WTC11 (cell line): Measurements from ENCODE around the gene ZFYVE19. TPM values are rescaled to one million over a fixed set of nuclear protein-coding genes. Genes with fewer than 3 reads are reported as not detected.

Experiments used
- ATAC-seq: fragments of 200-7000 bp; cut with Tn5 transposase; 2 replicates; pipeline ENCODE4 v1.10.0; 2021; ENCODE audit warnings: mild to moderate bottlenecking, moderate library complexity
- Bru-seq: library from RNA; stranded (reverse); fragments of 400-500 nt; gene quantifications from one replicate; lab custom pipeline; 2021; lab: Mats Ljungman, UMichigan
- CTCF ChIA-PET: fragments of 300-600 bp; sonication (Branson Sonifier 250); formaldehyde crosslinking; loops from one replicate; lab custom pipeline; 2021; ENCODE audit warnings: antibody characterized with exemption; lab: Charles Lee
- POLR2A ChIA-PET: fragments of 350-600 bp; sonication (Branson Sonifier 250); formaldehyde crosslinking; loops from one replicate; lab custom pipeline; 2021; ENCODE audit warnings: antibody characterized with exemption; lab: Charles Lee
- DNase-seq: peaks from one replicate; pipeline ENCODE4 v3.0.0; 2021; ENCODE audit warnings: low spot score
- H3K27ac Mint-ChIP-seq: 2 replicates; pipeline ENCODE4 v1.8.0; 2021; ENCODE audit warnings: mixed read lengths
- H3K27me3 Mint-ChIP-seq: 2 replicates; pipeline ENCODE4 v1.8.0; 2021; ENCODE audit warnings: low read depth, mild to moderate bottlenecking, moderate library complexity, mixed read lengths
- H3K36me3 Mint-ChIP-seq: 2 replicates; pipeline ENCODE4 v1.8.0; 2021; ENCODE audit warnings: mixed read lengths
- H3K4me1 Mint-ChIP-seq: 2 replicates; pipeline ENCODE4 v1.8.0; 2022; ENCODE audit warnings: mixed read lengths
- H3K4me3 Mint-ChIP-seq: 2 replicates; pipeline ENCODE4 v1.8.0; 2021; ENCODE audit warnings: mild to moderate bottlenecking, moderate library complexity, mixed read lengths
- H3K9me3 Mint-ChIP-seq: 2 replicates; pipeline ENCODE4 v1.8.0; 2021; ENCODE audit warnings: mixed read lengths
- ATF1 ChIP-seq: sonication (generic); formaldehyde crosslinking; IDR thresholded peaks from 2 replicates; pipeline ENCODE4 v1.8.1; 2023; ENCODE audit warnings: mild to moderate bottlenecking, moderate library complexity, missing genetic modification reagents
- ATF6 ChIP-seq: sonication (generic); formaldehyde crosslinking; IDR thresholded peaks from 2 replicates; pipeline ENCODE4 v1.8.1; 2023; ENCODE audit warnings: mild to moderate bottlenecking, missing genetic modification reagents
- CDX4 ChIP-seq: fragments of 250-450 bp; sonication (Bioruptor Pico); IDR thresholded peaks from 2 replicates; pipeline ENCODE4 v1.9.0; 2021; ENCODE audit warnings: moderate library complexity, mild to moderate bottlenecking, inconsistent platforms, borderline replicate concordance
- CREM ChIP-seq: sonication (generic); formaldehyde crosslinking; IDR thresholded peaks from 2 replicates; pipeline ENCODE4 v1.8.1; 2022; ENCODE audit warnings: mild to moderate bottlenecking, missing genetic modification reagents, moderate library complexity
- CTCF ChIP-seq: fragments of 200-600 bp; IDR thresholded peaks from 2 replicates; pipeline ENCODE4 v1.8.0; 2022; ENCODE audit warnings: antibody characterized with exemption
- ETV6 ChIP-seq: sonication (generic); formaldehyde crosslinking; IDR thresholded peaks from 2 replicates; pipeline ENCODE4 v1.8.1; 2022; ENCODE audit warnings: mild to moderate bottlenecking, missing genetic modification reagents
- FOXK1 ChIP-seq: sonication (generic); formaldehyde crosslinking; IDR thresholded peaks from 2 replicates; pipeline ENCODE4 v1.8.0; 2022; ENCODE audit warnings: mild to moderate bottlenecking, moderate library complexity, missing genetic modification reagents
- KAT7 ChIP-seq: sonication (generic); formaldehyde crosslinking; IDR thresholded peaks from 2 replicates; pipeline ENCODE4 v1.8.1; 2023; ENCODE audit warnings: missing genetic modification reagents, mild to moderate bottlenecking, borderline replicate concordance
- MAX ChIP-seq: sonication (generic); formaldehyde crosslinking; IDR thresholded peaks from 2 replicates; pipeline ENCODE4 v1.8.0; 2022; ENCODE audit warnings: mild to moderate bottlenecking, missing genetic modification reagents
- NFE2L1 ChIP-seq: sonication (generic); formaldehyde crosslinking; IDR thresholded peaks from 2 replicates; pipeline ENCODE4 v1.8.1; 2023; ENCODE audit warnings: missing genetic modification reagents
- SMAD3 ChIP-seq: sonication (generic); formaldehyde crosslinking; IDR thresholded peaks from 2 replicates; pipeline ENCODE4 v1.8.0; 2022; ENCODE audit warnings: missing genetic modification reagents, mild to moderate bottlenecking, borderline replicate concordance
- SP1 ChIP-seq: sonication (generic); formaldehyde crosslinking; conservative IDR thresholded peaks from 2 replicates; pipeline ENCODE4 v1.8.1; 2022; ENCODE audit warnings: missing genetic modification reagents
- STAT6 ChIP-seq: sonication (generic); formaldehyde crosslinking; conservative IDR thresholded peaks from 2 replicates; pipeline ENCODE4 v1.8.1; 2023; ENCODE audit warnings: mild to moderate bottlenecking, low read depth, missing genetic modification reagents, moderate library complexity
- TCF7 ChIP-seq: sonication (generic); formaldehyde crosslinking; IDR thresholded peaks from 2 replicates; pipeline ENCODE4 v1.8.0; 2022; ENCODE audit warnings: mild to moderate bottlenecking, low read depth, missing genetic modification reagents, moderate library complexity
- ZBTB21 ChIP-seq: sonication (generic); formaldehyde crosslinking; IDR thresholded peaks from 2 replicates; pipeline ENCODE4 v1.8.1; 2023; ENCODE audit warnings: mild to moderate bottlenecking, missing genetic modification reagents, borderline replicate concordance
- ZBTB43 ChIP-seq: sonication (generic); formaldehyde crosslinking; IDR thresholded peaks from 2 replicates; pipeline ENCODE4 v1.8.1; 2023; ENCODE audit warnings: mild to moderate bottlenecking, missing genetic modification reagents
- ZNF232 ChIP-seq: sonication (generic); formaldehyde crosslinking; IDR thresholded peaks from 2 replicates; pipeline ENCODE4 v1.8.0; 2022; ENCODE audit warnings: mild to moderate bottlenecking, missing genetic modification reagents
- long read RNA-seq, 3 experiments: library from RNA in 1 of 3; library from capped mRNA in 1 of 3; library from polyadenylated mRNA in 1 of 3; unstranded in 2 of 3; stranded (forward) in 1 of 3; transcript quantifications; one replicate each; pipeline ENCODE4 v2.0.0, GENCODE V29; 2021
- total RNA-seq: library from RNA; stranded (reverse); gene quantifications from 3 replicates; pipeline ENCODE4 v1.2.3, GENCODE V29; 2021
- TF ChIP-seq, protein P1 (sequence below): sonication (generic); formaldehyde crosslinking; IDR thresholded peaks from 2 replicates; pipeline ENCODE4 v1.8.1; 2022; ENCODE audit warnings: mild to moderate bottlenecking, moderate library complexity, missing genetic modification reagents

The ZFYVE19 gene
- 17.3 to 18.9 TPM (median 17.6 TPM) in 3 replicates for total RNA-seq
- percentile 61 among the genes with signal in this experiment for Bru-seq, nascent RNA
- long read RNA-seq, experiment 1, transcript ZFYVE19-203 (11 exons, 2,775 nt) = major isoform, 18 of 53 reads
- long read RNA-seq, experiment 1, transcript ZFYVE19-201 (10 exons, 1,555 nt) = minor isoform, 5 of 53 reads
- long read RNA-seq, experiment 1, partial matches to known transcripts = 12 of 53 reads
- long read RNA-seq, experiment 1, other reads (novel, unspliced or antisense) = 18 of 53 reads
- long read RNA-seq, experiment 2, partial matches to known transcripts = 5 of 14 reads
- long read RNA-seq, experiment 2, other reads (novel, unspliced or antisense) = 3 of 14 reads
- long read RNA-seq, experiment 3, transcript ZFYVE19-203 (11 exons, 2,775 nt) = major isoform, 6 of 17 reads
- long read RNA-seq, experiment 3, transcript ZFYVE19-201 (10 exons, 1,555 nt) = major isoform, 6 of 17 reads
- long read RNA-seq, experiment 3, partial matches to known transcripts = 1 of 17 reads
- long read RNA-seq, experiment 3, other reads (novel, unspliced or antisense) = 4 of 17 reads

GRCh38 chr15:40807028-40807887, at the start of gene ZFYVE19, which contains the start of gene DNAJC17:
Gene ZFYVE19 (plus strand): TSS chr15:40807089. CDS start chr15:40807590, 501 bp downstream.
Gene DNAJC17 (minus strand): TSS chr15:40807473. CDS start chr15:40807446, 27 bp downstream.
- CTCF ChIA-PET = interaction anchor here (0.6 to 3.3 kb wide), 17 partner anchors 15 to 1256 kb away, joined by 3 to 33 read pairs (median 5); partner anchors contain the start of genes GCHFR, PPP1R14D, RHOV and VPS18
- no peaks in the 10 kb centered on the region for H3K9me3 Mint-ChIP-seq
- H3K36me3 Mint-ChIP-seq = no peaks in the 10 kb centered on the region; the same call in none of the 2 replicates
- H3K27ac Mint-ChIP-seq = peak within 1 kb of the TSS; percentile 97
- POLR2A ChIA-PET = interaction anchor here (0.5 to 1.8 kb wide), 4 partner anchors 37 to 113 kb away, joined by 3 to 10 read pairs (median 3); partner anchors contain the start of gene SPINT1
- peak within 1 kb of the TSS; percentile 98 for H3K4me3 Mint-ChIP-seq
- no peaks in the 10 kb centered on the region for H3K27me3 Mint-ChIP-seq
- ATAC-seq (peak; percentile 99), DNase-seq (peak; percentile 97)
- H3K4me1 Mint-ChIP-seq = peaks cover 22% of the 10 kb centered on the region
- 0 out of 2 replicates have a peak, but pooled peaks have one; percentile 73 for TF ChIP-seq CREM (CRISPR knock-in tag)
- peak; percentile 60 for TF ChIP-seq FOXK1 (CRISPR knock-in tag)
- TF ChIP-seq ATF6 (CRISPR knock-in tag) = no peak
- no peak for TF ChIP-seq CTCF
- peak; percentile 91 for TF ChIP-seq SP1 (CRISPR knock-in tag)
- TF ChIP-seq CDX4 (CRISPR knock-in tag) = no peak
- 0 out of 2 replicates have a peak, but pooled peaks have one; percentile 62 for TF ChIP-seq TCF7
- 0 out of 2 replicates have a peak, but pooled peaks have one; percentile 62 for TF ChIP-seq STAT6 (CRISPR knock-in tag)
- TF ChIP-seq, protein P1, sequence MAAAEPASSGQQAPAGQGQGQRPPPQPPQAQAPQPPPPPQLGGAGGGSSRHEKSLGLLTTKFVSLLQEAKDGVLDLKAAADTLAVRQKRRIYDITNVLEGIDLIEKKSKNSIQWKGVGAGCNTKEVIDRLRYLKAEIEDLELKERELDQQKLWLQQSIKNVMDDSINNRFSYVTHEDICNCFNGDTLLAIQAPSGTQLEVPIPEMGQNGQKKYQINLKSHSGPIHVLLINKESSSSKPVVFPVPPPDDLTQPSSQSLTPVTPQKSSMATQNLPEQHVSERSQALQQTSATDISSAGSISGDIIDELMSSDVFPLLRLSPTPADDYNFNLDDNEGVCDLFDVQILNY (CRISPR knock-in tag) = peak; percentile 84
- TF ChIP-seq SMAD3 (CRISPR knock-in tag) = peak; percentile 80; the same call in 1 of the 2 replicates
- TF ChIP-seq NFE2L1 (CRISPR knock-in tag) = 0 out of 2 replicates have a peak, but pooled peaks have one; percentile 9
- peak; percentile 71; the same call in 1 of the 2 replicates for TF ChIP-seq MAX
- peak; percentile 84; the same call in 1 of the 2 replicates for TF ChIP-seq ETV6 (CRISPR knock-in tag)
- TF ChIP-seq ATF1 (CRISPR knock-in tag) = no peak
- TF ChIP-seq ZBTB21 (CRISPR knock-in tag) = peak; percentile 54; the same call in 1 of the 2 replicates
- 0 out of 2 replicates have a peak, but pooled peaks have one; percentile 27 for TF ChIP-seq KAT7 (CRISPR knock-in tag)
- 0 out of 2 replicates have a peak, but pooled peaks have one; percentile 55 for TF ChIP-seq ZBTB43 (CRISPR knock-in tag)
- TF ChIP-seq ZNF232 (CRISPR knock-in tag) = peak; percentile 88; the same call in 1 of the 2 replicates
